GM18909 (cell line): ENCODE data around the gene PALD1.

Source experiments
- ATAC-seq: cut with Tn5 transposase; IDR thresholded peaks from one replicate; pipeline ENCODE4 v1.9.1; 2021; ENCODE audit warnings: mild to moderate bottlenecking; ENCODE audit not compliant: unreplicated experiment, poor library complexity

The PALD1 gene

GRCh38 chr10:70503776-70504175, 25.2 kb downstream of the PALD1 start:
- no peak for ATAC-seq

DNA sequence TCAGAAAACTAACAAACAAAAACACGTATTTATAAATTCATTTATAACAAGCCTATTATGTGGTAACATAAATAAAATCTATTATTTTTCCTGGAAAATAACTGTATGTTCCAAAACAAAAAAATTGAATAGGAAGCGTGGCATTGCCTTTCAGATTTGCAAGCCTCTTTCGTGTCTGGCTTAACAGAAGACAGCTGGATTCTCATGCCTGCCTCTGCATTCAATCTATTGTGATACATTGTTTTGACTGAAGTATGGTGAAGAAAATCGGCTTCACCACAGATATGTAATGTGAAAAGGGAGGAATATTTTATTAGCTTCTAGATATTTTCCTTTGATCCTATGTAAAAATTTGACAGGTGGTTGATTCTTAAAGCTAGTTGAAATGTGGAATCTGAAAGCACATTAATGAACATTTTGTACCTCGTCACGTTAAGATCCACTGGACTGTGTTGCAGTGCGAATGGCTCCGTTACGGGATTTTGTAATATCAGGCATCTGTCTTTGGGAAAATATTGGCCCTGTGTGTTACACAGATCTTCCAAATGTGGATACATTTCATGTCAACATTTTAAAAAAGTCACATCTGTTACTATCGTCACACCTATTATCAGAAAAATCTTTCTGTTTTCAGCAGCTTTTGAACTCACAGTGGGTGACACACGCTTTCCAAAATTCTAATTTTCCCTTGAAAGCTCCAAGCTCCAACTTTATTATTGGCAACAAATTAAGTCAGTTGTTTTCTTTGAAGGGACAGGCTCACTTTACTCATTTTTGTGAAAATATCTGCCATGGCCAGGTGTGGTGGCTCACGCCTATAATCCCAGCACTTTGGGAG, 26.2 kb downstream of the PALD1 start:
- ATAC-seq: no peak

DNA sequence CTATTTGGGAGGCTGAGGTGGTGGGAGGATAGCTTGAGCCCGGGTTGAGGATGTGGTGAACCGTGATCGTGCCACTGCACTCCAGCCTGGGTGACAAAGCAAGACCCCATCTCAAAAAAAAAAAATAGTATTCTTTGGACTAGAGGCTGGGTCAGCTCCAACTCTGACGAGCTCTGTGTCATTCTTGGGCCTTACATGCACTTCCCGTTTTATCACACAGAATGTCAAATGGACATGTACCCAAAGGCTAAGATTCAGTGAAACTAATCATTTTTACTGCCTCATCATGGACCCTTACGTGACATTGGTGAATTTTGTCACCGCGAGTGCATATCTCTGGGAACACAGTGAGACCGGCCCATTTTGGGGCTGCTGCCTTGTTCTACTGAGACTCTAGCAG, 27.3 kb downstream of the PALD1 start:
- ATAC-seq: no peak

GRCh38 chr10:70507966-70508365, 29.4 kb downstream of the PALD1 start:
- ATAC-seq: no peak

DNA sequence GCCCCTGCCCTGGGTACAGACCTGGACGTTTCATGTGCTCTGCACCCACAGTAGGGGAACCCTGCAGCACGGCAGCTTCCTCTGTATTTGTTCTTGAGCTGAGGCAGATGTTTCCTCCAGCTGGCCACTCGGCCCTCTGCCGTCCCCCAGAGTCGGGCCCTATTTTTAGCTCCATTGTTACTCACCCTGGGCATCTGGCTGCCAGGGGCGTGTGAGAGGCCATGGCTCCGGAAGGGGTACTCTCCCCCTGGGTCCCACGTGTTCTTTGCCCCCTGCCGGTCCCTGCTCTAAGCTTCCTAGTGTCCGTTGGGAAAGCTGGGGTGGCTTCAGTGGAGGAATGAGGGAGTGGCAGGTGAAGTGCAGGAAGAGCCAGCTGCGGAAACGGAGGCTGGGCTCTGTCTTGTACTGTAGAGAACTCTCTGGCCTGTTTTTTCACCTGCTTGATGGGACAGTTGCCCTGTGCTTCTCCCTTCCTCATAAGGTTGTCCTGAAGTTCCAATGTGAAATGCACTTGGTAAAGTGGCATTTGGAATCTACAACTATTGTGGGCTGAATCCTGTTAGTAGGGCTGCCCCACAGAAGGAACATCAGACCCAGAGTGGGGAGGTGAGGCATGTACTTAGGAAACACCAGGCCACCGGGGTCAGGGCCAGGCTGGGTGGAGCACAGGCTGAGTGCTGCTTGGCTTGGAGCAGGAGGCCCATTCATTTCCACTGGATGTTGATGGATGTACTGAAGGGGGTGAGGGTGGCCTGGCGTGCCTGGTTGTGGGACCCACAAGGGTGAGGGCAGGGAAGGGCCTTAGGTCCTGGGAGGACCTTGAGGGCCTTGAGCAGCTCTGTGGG, 30.6 kb downstream of the PALD1 start:
- ATAC-seq: no peak

DNA sequence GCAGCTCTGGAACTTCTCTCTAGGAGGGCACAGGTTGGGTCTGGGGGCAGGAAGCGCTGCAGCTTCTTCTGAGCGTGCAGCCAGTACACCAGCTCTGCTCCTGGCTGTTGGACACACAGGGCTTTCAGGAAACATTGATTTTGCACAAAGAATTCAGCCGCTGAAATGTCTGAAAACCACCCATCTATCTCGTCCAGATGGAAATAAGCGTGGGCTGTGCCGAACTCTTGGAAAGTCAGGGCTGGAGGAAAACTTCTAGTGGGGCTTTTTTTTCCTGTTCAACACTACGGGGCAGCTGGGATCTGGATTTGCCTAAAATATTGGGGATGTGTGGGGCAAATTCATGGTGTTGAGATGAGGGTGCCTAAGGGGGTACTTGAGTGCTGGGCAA, 31.2 kb downstream of the PALD1 start:
- no peak for ATAC-seq

DNA sequence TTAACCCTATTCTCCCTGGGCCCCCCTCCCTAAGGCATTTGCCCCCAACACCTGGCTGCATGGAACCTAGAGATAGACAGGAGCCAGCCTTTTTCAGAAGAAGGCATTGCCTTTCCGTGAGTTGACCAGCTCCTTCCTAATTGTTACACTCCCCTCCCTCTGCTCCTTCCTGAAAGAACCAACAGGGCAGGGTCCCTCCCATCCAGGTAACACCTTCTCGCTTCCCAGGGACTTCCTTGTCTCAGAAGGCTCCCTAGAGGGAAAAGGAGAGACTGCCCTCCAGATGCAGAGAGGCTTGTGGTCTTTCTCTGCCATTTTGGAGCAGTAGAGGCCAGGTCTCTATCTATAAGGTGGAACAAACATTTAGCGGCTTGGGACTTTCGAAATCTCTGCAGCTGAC, 31.9 kb downstream of the PALD1 start:
- ATAC-seq: no peak

DNA sequence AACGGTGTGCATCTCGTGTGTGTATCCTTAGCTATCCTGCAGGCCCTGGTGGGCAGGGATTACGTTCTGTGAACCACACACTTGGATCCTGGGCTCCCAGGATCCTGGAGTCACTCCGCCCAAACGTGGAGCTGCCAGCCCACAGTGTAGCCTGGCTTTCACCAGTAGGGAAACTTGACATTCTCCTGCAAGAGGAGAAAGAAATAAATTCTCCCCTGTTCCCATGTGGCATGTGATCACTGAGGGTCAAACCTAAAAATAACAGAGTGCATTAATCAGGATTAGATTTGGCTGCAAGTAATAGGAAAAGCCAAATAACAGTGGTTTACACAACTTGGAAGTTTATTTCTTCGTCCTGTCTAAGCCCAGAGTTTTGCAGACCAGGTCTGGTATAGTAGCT, 32.3 kb downstream of the PALD1 start:
- ATAC-seq: no peak

DNA sequence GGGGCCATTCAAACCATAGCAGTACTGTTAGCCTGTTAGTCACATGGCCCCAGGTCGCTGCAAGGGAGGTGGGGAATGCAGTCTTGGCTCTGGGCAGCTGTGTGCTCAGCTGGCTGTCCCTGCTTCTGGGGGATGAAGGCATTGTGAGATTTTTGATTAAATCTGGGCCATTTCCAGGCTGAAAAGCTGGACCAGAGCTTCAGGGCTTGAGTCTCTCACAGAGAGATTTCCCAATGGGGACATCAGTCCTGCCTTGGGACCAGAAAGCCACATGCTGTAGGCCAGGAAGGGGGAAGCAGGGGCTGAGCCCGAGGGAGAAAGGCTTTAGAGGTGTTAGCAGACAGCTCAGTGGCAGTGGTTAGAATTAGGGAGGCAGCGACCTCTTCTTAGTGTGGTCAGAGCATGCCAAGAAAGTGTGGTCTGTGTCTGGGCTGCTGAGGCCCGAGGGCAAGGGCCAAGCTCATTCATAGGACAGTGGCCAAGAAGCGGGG, 33.6 kb downstream of the PALD1 start:
- no peak for ATAC-seq

DNA sequence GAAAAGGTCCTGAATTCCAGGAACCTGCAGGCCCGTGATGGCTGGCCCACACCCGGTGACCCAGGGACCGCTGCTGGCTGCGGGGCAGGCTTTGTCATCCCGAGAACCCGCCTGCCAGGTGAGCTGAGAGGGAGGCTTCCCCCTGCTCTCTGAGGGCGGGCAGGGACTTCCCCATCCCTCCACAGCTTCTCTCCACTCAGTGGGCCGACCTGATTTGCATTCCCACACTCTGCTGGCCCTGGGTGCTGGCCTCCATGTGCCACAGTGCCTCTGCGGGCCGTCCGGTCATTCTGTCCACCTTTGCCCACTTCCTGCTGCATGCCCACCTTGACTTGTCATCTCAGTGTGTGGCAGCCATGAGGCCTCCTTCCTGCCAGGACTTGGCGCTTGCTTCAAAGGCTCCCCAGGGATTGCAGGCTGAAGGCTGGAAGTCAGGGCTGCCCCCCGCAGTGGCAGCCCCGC, 35.3 kb downstream of the PALD1 start:
- ATAC-seq: peak; percentile 86

DNA sequence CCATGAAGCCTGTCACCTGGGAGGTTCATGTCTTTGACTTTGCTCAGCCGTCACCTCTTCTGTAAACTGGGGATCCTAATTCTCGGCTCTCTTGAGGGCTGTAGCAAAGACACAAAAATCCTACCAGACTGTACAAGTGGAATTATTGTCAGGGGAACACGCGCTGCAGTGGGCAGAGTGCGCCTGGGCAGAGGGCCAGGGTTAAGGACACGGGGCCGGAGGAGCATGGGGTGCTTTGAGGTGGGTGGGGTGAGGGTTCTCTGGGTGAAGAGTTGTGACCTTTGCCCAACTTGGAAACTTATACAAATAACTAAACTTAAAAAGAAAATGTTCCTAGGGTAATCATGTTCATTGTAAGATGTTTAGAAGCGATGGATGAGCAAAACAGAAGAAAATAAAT, 36.0 kb downstream of the PALD1 start:
- no peak for ATAC-seq

GRCh38 chr10:70515035-70515667, 36.6 kb downstream of the PALD1 start:
- ATAC-seq: no peak

- ATAC-seq: no peak
Measured at GRCh38 chr10:70518695-70519094, 40.1 kb downstream of the PALD1 start.

- no peak for ATAC-seq
Measured at GRCh38 chr10:70523057-70523456, 44.5 kb downstream of the PALD1 start.

GRCh38 chr10:70523549-70523948, 45.0 kb downstream of the PALD1 start:
- no peak for ATAC-seq

- no peak for ATAC-seq
Measured at GRCh38 chr10:70528314-70528713, 49.7 kb downstream of the PALD1 start.

GRCh38 chr10:70528741-70529362, 50.3 kb downstream of the PALD1 start:
- ATAC-seq: no peak

DNA sequence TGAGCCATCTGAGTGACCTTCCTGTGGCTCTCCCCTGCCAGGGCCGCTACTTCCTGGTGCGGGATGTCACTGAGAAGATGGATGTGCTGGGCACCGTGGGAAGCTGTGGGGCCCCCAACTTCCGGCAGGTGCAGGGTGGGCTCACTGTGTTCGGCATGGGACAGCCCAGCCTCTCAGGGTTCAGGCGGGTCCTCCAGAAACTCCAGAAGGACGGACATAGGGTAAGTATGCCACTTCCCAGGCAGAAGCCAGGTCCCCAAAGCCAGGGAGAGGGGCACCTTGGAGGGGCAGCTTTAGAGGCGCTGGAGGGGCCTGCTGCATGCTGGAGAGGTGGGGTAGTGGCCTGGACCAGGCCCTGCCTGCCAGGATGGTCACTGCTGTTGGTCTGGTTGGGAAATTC, 51.3 kb downstream of the PALD1 start:
- no peak for ATAC-seq

DNA sequence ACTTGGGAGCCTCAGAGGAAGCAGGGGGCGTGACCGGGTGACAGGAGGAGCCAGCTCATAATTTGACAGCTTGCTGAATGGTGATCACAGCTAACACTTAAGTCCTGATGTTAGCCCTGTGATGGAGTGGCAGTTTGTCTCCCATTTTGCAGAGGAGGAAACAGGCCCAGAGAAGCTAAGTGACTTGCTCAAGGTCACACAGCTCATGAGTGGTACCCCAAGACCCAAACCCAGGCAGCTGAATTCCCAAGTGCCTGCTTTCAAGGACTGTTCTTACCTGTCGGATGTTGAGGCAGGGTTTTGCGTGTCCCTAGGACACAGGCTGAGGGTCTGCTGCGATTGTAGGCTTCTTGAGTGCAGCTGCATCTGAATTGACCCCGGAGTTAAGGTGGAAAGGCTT, 51.7 kb downstream of the PALD1 start:
- no peak for ATAC-seq

DNA sequence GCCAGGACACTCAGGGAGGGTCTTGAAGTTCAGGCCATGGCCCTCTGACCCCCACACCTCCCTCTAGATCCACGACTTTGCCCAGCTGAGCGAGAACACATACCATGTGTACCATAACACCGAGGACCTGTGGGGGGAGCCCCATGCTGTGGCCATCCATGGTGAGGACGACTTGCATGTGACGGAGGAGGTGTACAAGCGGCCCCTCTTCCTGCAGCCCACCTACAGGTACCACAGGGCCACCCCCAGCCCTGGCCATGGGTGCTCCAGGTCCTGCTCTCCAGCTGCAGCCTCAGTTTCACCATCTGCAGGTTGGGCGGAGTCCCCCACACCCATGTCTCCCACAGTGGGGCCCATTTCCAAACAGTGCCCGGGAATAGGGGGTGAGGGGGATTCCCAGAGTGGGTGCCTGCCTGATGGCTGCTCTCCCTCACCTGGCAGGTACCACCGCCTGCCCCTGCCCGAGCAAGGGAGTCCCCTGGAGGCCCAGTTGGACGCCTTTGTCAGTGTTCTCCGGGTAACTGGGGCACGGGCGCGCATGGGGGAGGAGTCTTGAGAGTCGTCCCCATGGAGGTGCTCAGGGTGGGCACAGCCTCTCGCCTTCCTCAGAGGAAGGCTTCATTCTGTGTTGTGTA, 54.1 kb downstream of the PALD1 start:
- no peak for ATAC-seq
